HG03097 (cell line): ENCODE results near the gene MRPL38.

Experiments
- ATAC-seq: cut with Tn5 transposase; IDR thresholded peaks from one replicate; pipeline ENCODE4 v1.9.1; 2021; ENCODE audit not compliant: unreplicated experiment, low FRiP score

The MRPL38 gene

DNA sequence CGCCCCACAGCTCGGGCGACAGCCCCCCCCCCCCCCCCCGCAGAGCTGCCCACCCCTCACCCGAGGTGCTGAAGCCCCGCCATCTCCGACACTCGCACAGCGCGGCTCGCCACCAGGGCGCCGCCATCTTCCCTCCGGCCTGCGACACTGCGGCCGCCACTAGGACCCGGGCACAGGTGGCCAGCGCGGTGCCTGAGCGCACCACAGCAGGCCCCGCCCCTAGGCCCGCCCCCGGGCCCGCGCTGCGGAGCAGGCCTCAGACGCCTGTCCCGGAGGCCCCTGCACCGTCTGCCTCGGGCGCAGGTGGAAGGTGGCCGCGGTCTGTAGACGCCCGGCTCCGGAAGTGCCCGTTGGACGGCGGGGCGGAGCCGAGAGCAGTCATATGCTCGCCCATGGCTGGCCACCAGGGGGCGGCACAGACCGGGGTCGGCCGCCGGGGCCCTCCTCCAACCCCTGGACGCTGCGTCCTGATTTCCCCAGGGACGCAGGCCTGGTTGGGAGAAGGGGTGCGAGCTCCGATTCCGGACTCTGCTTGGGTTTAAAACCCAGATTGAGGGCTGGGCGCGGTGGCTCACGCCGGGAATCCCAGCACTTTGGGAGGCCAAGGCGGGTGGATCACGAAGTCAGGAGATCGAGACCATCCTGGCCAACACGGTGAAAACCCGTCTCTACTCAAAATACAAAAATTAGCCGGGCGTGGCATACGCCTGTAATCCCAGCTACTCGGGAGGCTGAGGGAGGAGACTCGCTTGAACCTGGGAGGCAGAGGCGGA, at the start of gene MRPL38:
TSS of gene MRPL38 (minus strand) at position 136 of the 773 bp plus-strand sequence. CDS start at position 127, 9 bp downstream.
- peak; percentile 94 for ATAC-seq

DNA sequence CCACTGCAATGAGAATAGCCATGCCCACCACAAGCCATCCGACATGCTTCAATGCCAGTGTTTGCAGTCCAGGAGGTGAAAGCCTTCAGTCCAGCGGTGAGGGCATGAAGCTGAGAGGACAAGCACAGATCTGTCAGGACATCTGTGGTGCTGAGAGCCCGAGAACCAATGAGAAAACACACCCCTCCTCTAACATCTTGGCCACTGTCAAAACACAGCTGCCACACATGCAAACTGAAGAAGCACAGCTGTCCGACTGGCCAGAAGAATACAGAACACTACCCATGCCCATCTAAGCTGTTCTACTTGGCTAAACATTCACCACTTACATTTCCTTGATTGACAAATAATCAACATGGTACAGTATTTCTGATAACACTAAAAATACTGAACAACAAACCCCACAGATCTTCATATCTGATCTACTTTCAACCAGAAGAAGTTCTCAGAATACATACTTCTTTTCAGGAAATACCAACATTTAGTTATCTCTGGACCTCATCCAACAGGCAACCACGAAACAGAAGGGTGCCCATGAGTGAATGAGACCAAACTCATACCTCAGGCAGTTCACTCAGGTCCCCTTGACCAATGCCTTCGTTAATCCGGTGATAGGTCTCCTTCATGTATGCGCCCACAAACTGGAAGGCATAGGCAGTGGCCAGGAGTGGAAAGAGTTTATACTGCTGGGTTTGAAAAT, 46.3 kb upstream of the MRPL38 start:
- no peak for ATAC-seq

- ATAC-seq: no peak
Observed at GRCh38 chr17:75950421-75950820, 45.7 kb upstream of the MRPL38 start.

GRCh38 chr17:75945211-75945610, 40.5 kb upstream of the MRPL38 start:
- no peak for ATAC-seq

GRCh38 chr17:75943491-75943890, 38.8 kb upstream of the MRPL38 start:
- no peak for ATAC-seq

DNA sequence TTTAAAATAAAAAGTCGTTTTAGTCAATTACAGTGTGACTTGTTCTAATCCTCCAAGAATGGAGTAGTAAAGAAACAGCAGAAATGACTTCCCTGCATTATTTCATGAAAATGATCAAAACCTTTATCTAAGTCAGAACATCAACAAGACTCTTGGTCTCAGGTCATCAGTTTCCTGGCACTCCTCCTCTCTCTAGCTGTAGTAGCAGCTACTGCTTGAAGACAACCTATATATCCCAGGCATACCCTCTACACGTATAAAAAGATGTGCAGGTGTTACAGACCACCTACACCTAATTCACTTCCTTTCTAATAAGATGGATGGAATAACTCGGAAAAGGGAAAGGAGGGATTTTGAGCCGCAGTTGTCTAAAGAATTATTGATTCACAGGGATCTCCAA, 37.8 kb upstream of the MRPL38 start:
- no peak for ATAC-seq

GRCh38 chr17:75941442-75941819, 36.7 kb upstream of the MRPL38 start:
- no peak for ATAC-seq

GRCh38 chr17:75940727-75941441, 36.2 kb upstream of the MRPL38 start, which contains the start of gene FBF1:
Gene FBF1 (minus strand): TSS chr17:75941042. CDS start chr17:75938149, 2,893 bp downstream.
- ATAC-seq: peak; percentile 88

- no peak for ATAC-seq
Observed at GRCh38 chr17:75937652-75938051, 33.0 kb upstream of the MRPL38 start.

DNA sequence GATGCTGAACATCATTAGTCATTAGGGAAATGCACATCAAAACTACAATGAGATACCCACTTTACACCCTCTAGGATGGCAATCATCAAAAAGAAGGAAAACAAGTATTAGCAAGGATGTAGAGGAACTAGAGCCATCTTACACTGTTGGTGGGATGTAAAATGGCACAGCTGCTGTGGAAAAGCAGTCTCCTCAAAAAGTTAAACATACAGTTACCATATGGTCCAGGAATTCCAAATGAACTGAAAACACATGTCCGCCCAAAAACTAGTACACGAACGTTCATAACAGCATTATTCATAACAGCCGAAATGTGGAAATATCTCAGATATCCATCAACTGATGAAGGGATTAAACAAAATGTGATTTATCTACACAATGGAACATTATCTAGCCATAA, 29.1 kb upstream of the MRPL38 start:
- no peak for ATAC-seq

GRCh38 chr17:75932852-75933251, 28.2 kb upstream of the MRPL38 start:
- ATAC-seq: no peak

- ATAC-seq: no peak
Observed at GRCh38 chr17:75931062-75931461, 26.4 kb upstream of the MRPL38 start.

- no peak for ATAC-seq
Observed at GRCh38 chr17:75927286-75927922, 22.7 kb upstream of the MRPL38 start.

GRCh38 chr17:75926456-75926855, 21.8 kb upstream of the MRPL38 start:
- no peak for ATAC-seq

GRCh38 chr17:75925912-75926311, 21.2 kb upstream of the MRPL38 start:
- ATAC-seq: no peak

DNA sequence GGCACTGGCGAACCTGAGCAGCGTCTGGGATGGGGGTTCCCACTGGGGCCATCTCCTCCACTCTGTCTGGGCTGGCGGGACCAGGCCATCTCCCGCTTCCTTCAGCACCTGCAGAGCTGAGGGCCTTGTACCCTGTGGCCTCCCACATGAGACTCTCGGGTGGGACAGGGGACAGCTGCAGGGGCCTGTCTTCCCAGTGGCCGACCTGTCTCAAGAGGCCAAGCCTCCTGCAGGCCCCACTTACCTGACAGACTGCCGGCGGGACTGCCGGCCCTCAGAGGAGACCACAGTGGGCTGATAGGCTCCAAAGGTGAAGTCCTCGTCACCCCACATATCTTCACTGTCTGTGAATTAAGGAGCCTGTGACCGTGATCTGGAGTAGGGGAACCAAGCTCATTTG, 20.4 kb upstream of the MRPL38 start:
- ATAC-seq: no peak

DNA sequence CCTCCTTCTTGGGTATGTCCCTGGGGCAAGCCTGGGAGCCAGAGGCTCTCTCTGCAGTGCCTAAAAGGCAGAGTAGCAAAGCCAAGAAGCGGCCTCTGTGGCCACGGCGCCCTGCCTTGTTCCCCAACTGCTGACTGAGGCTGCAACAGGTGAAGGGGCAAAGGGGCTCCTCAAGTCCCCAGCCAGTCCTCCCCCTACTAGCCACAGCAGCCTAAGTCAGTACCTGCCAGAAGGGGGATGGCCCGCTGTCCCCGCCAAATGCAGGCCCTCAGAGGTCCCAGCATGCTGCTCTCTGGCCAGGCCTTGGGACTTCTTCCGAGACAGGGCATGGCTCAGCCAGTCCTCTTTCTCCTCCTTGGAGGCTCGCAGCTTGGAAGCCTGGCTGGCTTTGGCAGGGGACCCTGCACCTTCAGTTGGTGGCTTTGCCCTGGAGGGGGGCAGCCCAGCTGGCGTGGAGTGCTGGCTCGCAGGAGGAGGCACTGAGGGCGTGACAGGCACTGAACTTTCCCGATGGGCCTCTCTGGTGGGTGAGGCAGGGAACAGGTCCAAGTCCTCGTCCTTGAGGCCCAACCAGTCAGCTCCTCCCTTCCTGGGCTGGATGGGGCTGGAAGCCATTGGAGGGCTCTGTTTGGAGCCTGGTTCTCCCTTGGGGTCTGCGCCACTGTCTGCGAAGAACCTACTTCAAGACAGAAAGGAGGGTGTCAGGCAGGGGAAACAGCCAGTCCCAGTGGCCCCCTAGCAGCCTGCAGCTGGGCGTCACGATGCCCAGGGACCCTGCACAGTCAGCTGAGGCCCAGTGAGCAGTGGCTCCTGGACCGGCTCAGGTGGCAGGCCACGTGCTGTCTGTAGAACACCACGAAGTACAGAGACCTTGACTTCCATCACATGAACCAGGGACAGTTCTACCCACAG, 18.5 kb upstream of the MRPL38 start:
- no peak for ATAC-seq

DNA sequence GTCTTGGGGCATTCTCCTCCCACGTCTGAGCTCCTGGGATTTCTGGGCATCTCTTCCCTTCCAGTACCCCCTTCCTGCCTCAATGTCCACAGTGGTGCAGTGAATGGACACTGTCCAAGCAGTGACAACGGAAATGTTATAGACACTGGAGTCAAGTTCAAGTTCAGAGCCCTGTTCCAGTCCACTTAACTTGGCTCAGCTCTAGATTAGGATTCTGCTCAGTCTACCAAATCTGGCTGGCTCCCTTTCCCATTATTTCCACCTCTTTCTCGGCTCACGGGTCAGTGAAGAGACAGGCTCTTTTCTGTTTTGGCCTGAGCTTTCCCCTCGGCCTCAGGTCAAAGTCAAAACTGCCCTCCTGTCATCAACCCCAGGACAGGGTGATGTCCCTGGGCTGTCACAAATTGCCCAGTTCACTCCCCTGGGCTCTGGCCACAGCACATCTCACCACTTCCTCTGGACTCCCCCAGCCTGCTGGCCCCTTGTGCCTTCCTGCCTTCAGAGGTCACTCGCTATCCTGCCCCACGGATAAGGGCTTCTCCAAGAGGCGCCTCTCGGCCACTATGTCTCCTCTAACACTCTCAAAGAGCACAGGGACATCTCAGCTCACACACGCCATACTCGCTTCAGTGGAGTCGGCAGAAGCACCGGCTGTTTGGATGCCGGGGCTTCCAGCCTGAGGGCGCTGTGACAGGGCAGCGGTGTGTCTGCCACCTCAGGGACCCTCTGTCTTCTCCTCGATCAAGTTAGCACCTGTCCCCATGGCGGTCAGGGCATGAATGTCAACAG, 17.7 kb upstream of the MRPL38 start:
- no peak for ATAC-seq

GRCh38 chr17:75921596-75921995, 16.9 kb upstream of the MRPL38 start:
- ATAC-seq: no peak
